Inferior parietal cortex (tissue), 1 donor: ENCODE data around the gene ASTL.

Experiments
- DNase-seq: peaks from one replicate; pipeline ENCODE4 v3.0.0-alpha.2; 2016; ENCODE audit errors: extremely low spot score

ASTL gene

DNA sequence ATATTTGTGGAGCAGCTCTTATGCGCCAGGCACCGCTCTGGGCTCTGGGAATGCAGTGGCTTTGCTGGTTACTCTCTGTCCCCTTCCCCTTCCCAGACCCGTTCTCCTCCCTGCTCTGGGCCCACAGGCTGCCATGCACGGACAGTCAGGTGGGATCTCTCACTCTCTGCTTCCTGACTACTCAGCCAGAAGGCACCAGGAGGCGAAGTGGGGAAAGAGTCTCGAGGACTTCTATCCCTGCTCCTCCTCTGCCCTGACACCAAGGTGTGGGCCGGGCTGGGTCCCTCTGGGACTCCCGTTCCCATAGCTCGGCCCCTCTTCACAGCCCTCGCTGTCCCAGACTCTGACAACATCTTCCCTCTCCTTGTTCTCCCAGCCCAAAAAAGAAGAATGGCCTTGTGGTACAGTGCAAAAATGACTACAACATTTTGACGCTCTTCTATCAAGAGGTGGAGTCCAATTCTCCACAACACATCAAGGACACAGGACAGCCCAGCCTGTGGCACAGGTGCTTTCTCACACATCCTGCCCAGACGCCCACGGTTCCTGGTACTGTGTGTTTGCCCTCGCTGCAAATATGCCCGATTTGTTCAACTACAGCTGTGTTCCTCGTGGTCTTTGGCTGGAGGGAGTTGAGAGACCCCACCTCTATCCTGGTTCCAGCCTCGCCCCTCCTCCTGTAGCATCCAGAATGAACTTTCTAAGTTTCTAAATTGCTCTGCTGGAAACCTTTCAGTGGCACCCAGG is 21.0 kb upstream of the ASTL start:
- no peak for DNase-seq

DNA sequence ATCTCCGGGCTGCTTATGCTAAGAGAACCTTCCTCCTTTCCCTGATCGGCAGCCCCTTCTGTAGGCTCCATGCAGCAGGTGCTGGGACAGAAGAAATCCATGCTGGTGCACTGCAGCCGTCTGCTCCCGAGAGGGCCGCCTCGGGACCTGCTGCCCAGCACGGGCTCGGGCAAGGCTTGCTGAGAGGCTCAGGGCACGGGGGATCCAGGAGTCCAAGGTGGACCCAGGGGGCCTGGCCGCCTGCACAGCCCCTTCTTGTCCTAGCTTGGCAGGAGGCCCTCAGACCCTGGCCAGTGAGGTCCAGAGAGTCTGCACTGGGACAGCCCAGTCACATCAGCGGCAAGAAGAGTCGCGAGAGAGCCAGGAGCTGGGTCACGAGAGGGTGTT is 20.2 kb upstream of the ASTL start:
- DNase-seq = no peak

DNA sequence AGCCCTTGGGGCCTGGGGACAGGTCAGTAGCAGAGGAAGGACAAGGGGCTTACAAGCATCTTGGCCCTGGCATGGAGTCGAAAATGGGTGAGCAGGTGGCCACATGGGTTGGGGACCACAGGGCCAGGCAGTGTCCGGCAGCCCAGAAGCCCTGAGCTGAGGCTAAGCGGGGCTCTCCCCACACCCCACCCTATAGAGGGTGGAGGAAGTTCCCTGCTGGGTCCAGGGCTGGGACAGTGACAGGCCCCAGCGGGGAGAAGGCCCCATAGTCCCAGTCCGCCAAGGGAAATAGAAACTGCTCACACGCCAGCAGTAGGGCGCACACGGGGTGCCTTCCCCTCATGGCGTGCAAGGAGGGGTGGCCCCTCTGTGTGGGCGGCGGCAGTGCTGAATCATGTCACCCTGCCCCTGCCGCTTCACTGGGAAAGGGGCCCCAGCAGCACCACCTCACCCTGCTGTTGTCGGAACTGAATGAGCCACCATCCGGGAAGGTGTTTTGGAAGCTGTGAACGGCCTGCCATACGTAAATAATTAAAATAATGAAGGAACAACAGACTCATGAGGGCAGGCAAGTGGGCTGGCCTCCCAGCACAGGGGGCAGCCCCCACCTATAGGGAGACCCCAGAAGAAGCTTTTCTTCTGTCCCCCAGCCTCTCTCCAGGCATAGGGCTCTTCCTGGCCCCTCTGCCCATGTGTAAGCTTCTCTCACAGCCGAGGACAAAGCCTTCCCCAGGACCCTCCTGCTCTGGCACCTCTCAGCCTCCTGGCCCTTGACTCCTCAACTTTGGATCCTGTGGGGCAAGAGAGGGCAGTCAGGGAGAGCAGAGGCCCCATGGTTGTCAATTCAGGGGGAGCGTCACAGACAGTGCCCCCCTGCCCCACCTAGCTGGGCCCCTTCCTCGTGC is 19.6 kb upstream of the ASTL start:
- no peak for DNase-seq

DNA sequence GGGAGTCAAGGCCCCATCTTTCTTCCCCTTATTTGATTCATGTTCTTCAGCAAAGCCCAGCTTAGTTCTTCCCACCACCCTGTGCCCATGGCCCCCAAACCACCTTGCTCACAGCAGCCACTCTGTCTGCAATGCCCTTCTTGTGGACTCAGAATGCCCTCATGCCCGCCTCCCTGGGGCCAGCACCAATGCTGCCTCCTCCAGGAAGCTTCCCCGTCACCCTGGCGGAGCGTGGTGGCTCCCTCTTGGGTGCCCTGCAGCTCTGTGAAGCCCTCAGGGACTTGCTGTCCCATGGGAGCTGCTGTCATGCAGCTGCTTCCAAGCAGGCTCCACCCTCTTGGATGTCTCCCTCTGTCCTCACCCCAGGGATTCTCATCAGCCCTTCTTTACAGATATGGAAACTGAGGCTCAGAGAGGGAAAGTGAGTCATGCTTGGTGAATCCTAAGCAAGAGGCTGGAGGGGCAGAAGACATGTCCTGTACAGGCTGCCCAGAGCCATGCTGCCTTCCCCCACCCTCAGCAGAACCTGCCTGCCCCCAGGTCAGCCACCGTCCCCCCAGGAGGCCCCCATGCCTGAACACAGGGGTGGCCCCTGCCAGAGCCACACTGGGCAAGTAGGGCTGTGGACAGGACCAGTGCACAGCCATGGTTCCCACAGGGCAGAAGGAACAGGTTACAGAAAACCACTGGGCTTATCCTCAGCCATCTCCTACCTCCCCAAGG is 18.8 kb upstream of the ASTL start:
- no peak for DNase-seq

DNA sequence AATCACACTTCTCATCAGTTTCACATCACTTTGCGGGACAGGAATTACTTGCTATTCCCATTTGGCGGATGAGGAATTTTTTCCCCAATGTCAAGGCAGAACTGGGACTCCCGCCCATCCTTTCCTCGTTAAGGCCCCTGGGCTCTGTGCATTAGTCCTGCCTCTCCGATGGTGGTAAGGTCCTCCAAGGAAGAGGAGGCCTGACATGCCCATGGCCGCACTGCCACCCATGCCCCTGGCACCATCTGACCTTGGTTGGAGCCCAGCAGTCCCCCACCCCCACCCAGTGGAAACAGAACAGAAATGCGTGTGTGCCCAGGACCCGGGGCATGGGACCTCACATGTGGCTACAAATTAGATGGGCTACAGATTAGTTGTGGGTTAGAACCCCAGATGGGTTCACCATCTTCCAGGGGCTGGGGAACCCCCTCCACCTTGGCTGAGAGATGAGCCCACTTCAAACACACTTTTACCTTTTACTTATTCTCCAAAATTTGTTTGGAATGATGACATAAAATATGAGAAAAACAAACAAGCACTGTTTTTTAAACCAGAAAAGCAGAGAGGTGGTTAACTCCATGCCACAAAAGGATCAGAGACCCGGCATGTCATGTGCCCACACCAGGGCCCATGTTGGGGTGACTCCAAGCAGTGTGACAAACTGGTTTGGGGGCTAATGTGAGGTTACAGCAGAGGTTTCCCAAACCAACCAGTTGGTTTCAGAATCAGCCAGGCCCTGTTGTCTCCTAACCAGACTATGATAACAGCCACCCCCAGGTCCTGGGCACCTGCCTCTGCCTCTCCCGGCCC is 17.9 kb upstream of the ASTL start:
- no peak for DNase-seq

DNA sequence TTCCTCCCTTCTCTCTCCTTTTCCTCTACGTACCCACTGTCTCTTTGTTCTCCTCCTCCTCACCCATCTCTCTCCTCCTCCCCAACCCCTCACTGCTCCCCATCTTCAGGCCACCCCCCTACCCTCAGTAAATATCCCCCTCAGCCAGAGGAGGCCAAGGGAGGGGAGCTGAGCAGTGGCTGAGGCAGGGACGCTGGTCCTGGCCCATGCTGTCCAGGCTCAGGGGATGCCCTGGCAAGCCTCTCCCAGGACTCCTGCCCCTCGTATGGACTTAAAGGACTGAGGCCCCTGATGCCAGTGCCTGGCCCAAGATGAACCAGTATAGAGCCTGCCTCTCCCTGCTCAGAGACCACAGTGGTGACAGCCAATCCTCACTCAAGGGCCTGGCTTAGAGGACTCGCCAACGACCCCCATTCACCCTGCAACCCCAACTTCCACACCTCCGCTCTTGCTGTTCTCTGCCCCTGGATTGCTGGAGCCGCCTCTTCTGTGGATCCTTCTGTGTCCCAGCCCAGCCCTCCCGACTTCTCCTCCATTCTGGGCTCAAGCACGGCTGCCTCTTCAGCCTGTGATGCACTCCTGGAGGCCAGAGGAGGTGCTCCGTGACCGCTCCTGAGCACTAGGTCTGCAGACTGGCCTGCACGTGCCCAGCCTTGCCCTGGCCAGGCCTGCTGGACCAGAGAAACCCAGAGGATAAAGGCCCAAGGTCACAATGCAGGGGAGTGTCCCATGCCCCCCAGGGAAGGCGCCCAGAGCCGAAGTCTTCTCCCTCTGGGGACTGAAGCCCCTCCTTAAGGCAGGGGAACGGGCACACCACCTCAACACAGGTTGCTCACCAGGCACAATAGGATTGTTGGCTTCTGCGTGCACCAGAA is 16.4 kb upstream of the ASTL start:
- DNase-seq = no peak

DNA sequence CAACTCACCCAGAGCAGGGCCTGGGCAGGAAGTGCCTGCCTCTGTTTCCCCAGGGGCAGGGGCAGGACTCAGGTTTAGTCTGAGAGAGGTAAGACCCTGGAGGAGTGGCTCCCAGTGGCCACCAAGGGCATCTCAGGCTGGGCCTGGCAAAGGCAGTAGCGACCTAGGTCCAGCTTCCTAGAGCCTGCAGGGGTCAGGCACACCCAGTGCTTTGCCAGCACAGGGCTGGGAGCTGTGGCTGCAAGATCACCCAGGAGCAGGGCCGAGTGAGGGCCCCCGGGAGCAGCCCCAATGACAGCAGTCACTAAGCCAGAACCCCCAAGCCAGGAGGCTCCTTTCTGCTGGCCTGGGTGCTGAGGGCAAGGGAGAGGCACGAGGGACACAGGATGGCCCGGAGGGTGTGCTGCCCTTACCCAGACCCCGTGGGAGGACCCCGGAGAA is 15.7 kb upstream of the ASTL start:
- DNase-seq = no peak

DNA sequence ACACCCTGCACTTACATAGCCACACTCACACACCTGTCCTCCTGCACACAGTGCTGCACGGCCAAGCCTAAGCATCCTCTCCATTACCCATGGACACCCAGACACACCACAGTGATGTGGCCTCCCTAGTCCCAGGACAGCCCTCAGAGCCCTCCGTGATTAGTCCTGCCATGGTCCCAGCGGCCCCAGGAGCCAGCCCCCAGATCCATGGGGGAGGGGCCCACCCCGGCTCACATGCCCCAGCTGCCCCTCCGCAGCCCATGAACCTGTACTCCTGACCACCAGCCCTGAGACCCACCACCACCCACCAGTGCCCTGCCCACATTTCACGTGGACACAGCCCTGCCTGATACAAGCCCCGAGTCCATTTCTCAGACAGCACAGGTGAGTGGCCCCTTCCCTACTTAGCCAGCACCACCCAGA is 15.0 kb upstream of the ASTL start:
- DNase-seq = no peak

DNA sequence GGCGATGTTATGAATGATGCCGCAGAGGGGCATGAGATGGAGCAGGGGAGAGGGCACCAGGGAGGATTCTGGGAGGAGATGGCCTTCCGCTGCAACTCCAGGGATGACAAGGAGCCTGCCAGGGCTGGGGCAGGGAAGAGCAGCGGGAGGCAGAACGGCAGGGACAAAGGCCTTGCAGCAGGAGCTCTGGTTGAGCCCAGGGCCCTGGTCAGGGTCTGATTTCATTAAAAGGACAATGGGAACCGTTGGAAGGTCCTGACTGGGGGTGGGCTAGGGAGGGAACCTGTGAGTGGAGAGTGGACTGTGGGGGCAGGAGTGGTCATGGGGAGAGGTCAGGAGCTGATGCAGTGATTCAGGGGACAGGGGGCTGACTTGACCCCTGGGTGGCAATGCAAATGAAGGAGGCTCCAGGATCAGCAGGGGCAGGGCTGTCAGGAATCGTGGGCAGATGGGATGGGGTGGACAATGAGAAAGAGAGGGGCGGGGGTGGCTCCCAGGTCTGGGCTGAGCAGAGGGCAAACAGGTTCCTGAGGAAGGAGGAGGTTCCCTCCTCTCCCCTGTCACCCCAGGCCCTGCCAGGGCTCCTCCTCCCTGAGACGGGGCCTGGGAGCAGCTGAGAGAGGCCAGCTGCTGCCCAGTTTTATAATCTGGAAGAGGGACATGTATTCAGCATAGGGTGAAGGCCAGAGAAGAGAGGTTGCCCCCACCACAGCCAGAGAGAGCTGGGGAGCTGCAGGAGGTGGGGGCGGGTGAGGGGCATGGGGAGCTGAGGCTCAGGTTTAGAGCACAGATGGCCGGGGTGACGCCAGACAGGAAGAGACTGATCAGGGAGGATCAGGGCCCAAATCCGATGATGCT is 14.2 kb upstream of the ASTL start:
- no peak for DNase-seq

DNA sequence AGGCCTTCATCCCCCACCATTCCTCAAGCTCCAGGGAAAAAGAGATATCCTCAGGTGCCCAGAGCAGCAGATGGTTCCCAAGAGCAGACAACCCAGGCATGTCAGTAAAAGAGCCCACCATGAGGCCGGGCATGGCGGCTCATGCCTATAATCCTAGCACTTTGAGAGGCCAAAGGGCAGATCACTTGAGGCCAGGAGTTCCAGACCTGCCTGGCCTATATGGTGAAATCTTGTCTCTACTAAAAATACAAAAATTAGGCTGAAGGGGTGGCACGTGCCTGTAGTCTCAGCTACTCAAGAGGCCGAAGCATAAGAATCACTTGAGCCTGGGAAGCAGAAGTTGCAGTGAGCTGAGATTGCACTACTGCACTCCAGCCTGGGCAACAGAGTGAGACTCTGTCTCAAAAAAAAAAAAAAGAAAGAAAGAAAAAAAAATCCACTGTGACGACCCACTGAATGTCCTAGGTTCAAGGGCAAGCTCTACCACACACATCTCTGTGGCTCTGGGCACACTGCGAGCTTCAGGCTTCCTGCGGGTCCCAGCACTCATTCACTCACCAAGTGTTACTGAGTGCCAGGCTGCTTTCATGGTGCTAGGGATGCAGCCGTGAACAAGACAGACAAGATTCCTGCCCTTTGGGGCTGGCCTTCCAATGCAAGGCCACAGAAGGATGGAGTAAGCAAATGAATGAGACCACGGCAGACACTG is 13.4 kb upstream of the ASTL start:
- no peak for DNase-seq

DNA sequence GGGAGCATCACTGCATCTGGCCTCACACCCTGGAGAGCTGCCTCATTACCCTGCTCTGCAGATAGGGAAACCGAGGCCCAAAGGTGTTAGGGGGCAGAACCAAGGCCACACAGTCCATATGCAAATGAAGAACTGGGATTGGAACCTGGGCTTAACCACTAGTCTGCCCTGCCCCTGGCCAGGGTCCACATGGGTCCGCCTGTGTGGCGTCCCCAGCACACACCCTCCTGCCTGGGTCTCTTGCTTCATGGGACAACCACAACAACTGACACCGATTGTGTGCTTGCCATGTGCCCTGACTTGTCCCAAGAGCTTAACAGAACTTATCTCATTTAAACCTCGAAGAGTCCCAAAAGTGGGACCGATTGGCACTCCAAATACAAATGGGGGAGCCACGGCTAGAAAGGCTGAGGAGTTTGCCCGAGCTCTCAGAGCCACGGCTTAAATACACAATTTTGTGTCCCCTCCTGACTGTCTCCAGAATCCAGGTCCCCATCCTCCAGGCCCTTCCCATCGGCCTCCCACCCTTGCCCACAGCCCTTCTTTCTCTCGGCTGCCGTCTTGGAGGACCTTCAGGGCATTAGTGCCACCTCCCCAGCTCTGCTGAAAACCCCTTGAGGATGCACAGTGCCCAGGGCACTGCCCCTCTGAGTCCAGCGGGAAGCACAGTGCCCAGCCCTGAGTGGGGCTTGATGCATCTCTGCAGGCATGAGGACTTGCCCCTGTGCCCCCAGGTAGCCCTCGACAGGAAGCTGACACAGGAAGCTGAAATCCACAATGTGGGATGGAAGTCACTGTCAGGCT is 12.7 kb upstream of the ASTL start:
- no peak for DNase-seq

DNA sequence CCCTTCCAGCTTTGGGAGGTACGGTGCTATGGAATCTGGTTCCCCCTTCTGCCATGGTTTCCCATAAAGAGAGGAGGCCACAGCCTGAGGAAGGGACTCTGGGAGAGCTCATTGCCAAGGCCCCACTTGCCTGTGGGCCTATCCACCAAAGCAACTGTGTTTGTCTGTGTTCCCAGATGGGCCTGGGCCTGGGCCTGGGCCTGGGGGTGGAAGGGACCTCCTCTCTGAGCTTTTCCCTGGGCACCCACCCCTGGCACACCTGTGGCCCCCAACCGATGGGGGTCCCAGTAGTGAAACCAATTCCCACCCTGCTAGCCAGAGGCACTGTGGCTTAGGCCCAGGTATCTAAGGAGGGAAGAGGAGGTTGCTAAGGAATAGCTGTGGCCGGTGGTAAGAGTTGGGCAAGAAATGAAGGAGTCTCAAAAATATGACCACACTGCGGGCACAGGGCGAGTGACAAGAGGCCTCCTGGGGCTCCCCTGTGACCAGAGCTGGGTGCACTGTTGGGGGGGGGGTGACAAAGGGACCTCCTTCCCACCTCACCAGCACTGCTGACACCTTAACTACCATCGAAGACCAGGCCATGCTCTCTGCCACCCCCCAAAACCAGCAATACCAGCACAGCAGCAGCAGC is 11.8 kb upstream of the ASTL start:
- no peak for DNase-seq

DNA sequence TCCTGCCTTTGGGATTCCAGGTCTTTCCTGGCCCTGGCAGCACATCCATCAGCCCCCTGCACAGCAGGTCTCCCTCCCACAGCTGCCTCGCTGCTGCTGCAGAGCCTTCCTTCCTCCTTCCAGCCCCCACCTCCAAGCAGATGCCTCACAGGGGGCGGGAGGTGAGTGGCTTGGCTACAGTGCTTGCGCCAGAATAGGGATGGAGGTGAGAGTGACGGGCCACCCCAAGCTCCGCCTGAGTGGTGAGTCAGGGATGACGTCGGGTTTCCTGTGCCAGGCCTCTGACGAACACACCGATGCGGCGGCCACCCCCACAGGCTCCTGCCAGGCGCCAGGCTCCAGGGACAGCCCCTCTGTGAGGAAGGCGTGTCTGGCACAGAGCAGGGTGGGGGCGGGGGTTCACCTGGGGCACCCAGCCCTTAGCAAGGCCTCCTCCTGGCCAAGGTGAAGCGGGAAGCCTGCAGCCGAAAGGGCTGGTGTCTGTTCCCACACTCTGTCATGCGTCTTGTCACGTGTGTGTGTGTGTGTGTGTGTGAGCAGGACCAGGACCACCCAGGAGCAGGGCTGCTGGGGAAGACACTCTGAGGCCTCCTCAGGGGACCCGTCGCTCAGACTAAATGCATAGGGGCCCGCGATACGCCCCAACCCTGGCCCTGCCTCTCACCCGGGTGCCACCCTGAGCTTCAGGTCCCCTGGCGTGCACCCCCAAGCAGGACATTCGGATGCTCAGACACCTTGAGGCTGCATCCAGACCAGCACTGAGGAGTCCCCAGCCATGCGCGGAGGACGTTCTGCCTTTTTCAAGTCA is 10.3 kb upstream of the ASTL start:
- DNase-seq = no peak

DNA sequence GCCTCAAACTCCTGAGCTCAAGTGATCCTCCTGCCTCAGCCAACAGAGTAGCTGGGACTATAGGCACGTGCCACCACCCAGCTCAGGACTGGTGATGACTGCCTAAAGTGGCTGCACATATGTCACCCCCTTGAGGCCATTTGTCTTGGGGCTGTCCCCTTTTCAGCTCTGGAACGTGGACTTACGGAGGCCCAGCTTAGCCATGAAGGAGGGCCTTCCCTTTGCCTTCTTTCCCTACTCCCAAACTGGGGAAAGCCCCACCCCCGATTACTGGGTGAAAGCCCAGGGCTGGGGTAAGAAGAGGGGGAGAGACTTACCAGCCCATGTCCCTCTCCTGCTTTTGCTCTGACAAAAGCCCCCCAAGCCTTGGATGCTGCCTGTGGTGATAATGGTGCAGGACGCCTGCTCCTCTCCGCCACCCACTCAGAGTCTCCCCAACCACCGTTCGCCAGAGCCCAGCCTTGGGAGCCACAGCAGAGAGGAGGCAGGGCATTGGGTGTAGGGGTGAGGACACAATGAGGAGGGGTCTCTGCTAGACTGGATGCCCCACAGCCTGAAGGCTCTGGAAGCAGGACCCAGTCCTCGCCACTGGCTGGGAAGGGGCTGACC is 9.4 kb upstream of the ASTL start:
- DNase-seq = no peak

DNA sequence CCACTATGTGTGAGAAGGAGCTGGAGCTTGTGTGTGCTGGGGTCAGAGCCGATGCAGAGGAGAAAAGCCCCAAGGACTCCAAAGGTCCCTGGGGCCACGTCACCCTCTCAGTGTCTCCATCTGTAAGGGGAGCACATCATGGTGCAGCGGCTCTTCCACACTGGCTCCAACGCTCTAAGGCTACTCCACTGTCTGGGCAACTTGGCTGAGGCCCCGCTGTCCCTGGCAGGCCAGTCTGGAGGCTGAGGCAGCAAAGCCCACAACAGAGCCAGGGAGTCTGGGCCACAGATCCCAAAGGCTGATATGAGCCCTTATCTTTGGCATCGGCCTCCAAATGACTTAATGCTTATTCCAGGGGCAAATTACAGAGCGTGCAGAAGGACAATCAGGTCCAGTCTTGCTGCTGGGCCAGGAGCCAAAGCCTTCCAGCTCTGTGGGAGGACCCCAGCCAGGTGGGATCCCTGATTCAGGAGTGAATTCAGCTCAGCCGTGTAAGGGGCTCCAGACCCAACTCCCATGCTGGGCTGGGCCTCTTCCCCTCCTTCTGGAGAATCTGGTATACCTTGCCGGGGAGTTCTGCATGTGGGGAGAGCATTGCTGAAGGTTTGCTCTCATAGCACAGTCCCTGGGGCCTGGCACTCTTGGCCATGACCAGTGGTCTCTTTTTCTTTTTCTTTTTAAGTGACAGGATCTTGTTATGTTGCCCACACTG is 8.7 kb upstream of the ASTL start:
- DNase-seq = no peak
